Coronary artery (tissue), 2 donors: ENCODE data around the gene FEZ2.

ENCODE experiments used
- DNase-seq: peaks from one replicate; pipeline ENCODE4 v3.0.0-alpha.2; 2017; ENCODE audit warnings: low spot score
- H3K27ac ChIP-seq, 2 donors: fragments of 200-600 bp; sonication (generic); one replicate each; pipeline ENCODE4 v1.5.1; 2016 to 2019
- H3K4me3 ChIP-seq: fragments of 200-600 bp; sonication (generic); 2 replicates; pipeline ENCODE4 v1.5.1; 2016; ENCODE audit warnings: mild to moderate bottlenecking, moderate library complexity
- TF ChIP-seq, protein P1 (sequence below): fragments of 200-600 bp; sonication (generic); IDR thresholded peaks from one replicate; pipeline ENCODE4 v1.5.1; 2019; ENCODE audit warnings: antibody characterized with exemption

FEZ2 gene

GRCh38 chr2:36535099-36535498 is 62.9 kb downstream of the FEZ2 start:
- Histone ChIP-seq H3K4me3 (no peak overlapping the region), H3K27ac (no peak overlapping the region)
- TF ChIP-seq, protein P1, sequence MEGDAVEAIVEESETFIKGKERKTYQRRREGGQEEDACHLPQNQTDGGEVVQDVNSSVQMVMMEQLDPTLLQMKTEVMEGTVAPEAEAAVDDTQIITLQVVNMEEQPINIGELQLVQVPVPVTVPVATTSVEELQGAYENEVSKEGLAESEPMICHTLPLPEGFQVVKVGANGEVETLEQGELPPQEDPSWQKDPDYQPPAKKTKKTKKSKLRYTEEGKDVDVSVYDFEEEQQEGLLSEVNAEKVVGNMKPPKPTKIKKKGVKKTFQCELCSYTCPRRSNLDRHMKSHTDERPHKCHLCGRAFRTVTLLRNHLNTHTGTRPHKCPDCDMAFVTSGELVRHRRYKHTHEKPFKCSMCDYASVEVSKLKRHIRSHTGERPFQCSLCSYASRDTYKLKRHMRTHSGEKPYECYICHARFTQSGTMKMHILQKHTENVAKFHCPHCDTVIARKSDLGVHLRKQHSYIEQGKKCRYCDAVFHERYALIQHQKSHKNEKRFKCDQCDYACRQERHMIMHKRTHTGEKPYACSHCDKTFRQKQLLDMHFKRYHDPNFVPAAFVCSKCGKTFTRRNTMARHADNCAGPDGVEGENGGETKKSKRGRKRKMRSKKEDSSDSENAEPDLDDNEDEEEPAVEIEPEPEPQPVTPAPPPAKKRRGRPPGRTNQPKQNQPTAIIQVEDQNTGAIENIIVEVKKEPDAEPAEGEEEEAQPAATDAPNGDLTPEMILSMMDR, result no peak
- no peak for DNase-seq

DNA sequence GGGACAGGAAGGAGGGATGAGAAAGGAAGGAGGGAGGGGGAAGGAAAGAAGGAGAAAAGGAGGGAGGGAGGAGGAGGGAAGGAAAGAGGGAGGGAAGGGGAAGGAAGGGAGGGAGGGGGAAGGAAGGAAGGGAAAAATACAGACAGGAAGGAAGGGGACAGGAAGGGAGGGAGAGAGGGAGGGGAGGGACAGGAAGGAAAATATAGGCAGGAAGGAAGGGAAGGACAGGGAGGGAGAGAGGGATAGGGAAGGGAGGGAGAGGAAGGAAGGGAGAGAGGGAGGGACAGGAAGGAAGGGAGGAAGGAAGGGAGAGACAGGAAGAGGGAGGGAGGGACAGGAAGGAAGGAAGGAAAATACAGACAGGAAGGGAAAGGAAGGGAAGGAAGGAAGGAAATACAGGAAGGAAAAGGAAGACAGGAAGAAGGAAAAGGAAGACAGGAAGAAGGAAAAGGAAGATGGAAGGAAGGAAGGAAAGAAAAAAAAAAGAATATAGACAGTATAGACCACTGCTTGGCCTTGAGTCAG is 63.6 kb downstream of the FEZ2 start:
- DNase-seq, result no peak
- TF ChIP-seq, protein P1, result no peak
- H3K4me3 ChIP-seq, result no peak overlapping the region
- peak overlapping the region in 1 of 2 donors; percentile 39 for H3K27ac ChIP-seq

DNA sequence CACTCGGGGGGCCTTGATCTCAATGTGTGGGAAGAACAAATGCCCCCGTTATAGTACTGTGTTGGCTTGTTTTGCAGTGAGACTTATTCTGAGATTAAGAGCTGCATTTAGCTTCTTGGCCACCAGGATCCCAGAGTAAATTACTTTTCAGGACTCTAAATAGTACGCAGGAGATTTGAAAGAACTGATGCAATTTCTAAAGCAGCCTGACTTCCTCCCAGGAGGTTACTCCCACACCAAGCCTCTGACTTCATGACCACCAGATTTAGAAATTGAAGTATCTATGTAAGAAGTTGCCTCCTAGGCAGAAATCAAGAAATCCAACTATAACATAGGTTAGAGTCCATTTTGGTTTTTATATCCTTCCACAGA is 67.0 kb downstream of the FEZ2 start:
- Histone ChIP-seq H3K27ac (peak overlapping the region; percentile 67 to 73), H3K4me3 (no peak overlapping the region)
- TF ChIP-seq, protein P1, result no peak
- no peak for DNase-seq

- TF ChIP-seq, protein P1, result no peak
- no peak for DNase-seq
- Histone ChIP-seq H3K4me3 (no peak overlapping the region), H3K27ac (peak overlapping the region; percentile 67 to 73)
Observed at GRCh38 chr2:36530178-36530982, 67.6 kb downstream of the FEZ2 start.

DNA sequence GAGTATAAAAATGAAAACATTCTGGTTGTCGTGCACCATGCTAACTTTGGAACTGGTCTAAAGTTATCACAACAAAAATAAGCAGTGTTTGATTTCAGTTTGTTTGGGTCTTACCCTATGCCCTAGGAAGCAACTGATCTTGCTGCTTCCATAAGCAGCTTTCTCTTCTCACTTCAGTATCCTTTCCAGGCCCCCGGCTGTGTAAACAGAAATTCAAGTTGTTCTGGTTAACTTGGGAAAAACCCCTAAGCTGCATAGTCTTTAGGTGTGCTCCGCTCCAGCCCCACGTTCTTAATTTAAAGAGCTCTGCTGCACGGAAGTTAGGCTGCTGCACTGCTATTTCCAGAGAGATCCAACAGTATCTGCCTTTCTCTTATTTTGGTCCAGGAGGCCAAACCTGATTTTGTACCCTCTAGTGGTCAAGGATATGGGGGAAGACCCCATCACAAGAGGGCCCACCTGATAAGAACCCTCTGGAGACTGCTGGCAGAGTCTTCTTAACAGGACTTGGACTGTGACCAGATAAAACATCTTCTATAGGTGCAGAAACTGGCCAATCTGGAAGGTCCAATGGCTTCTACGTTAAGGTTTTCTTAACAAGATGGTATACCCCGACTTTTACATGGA is 69.1 kb downstream of the FEZ2 start:
- TF ChIP-seq, protein P1, result no peak
- H3K27ac ChIP-seq, result peak overlapping the region; percentile 50 to 60
- no peak for DNase-seq
- no peak overlapping the region for H3K4me3 ChIP-seq

- H3K27ac ChIP-seq, result peak overlapping the region; percentile 50 to 60
- TF ChIP-seq, protein P1, result no peak
- DNase-seq, result no peak
Observed at GRCh38 chr2:36528274-36528673, 69.7 kb downstream of the FEZ2 start.

DNA sequence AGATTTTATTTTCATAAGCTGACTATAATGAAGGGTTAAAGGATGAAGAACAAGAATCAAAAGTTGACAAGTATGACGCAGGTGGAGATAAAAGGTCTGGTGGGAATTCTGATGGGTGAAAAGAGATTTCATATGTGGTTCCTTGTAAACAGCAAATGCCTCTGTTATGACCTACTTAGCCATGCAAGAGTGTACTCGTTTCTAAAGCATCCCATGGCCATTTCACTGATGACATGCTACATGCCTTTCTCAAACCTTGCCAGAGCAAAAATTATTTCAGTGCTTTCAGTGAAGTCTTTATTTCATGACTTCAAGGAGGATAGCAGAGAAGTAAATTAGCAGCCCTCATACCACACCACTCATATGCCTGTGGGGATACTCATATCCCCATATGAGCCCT is 71.7 kb downstream of the FEZ2 start:
- DNase-seq, result no peak
- TF ChIP-seq, protein P1, result no peak
- H3K27ac ChIP-seq, result peak overlapping the region; percentile 35 to 70
- no peak overlapping the region for H3K4me3 ChIP-seq

More at GRCh38 chr2:36528274-36528673, 69.7 kb downstream of the FEZ2 start:
- H3K4me3 ChIP-seq, result no peak overlapping the region
